GM04504 (cell line): Measurements from ENCODE around the gene CSK.

Experiments
- DNase-seq: peaks from one replicate; pipeline ENCODE4 v3.0.0-alpha.2; 2012; ENCODE audit warnings: low read depth

The CSK gene

GRCh38 chr15:74787251-74788041, 5.6 kb downstream of the CSK start:
- DNase-seq: no peak

DNA sequence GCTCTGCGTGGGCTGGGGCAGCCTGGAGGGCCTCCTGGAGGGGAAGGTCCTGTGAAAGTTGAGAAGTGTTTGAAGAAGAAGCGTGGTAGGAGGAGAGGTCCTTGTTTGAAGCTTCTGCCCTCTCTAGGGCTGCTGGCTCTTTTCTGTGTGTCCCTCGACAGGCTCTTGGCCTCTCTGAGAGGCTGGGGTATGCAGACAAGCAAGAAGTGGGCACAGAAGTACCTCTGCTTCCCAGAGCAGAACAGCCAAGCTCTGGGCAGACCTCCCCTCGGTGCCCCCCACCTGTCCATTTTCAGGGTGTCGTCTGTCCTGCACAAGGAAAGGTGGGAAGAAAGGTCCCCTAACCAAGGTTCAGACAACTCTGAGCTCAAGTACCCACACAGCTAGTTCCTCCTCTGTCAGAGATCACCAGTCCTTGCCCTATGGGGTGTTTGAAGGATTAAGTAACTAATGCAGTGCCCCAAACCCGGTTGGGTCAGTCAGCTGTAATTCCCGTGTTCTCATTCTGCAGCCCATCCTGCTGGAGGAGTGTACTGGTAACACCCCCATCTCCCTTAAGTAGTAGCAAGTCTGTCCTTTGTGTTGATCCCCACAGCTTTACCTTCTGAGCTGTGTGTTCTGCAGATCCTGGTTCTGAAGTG, 6.3 kb downstream of the CSK start:
- DNase-seq: no peak

DNA sequence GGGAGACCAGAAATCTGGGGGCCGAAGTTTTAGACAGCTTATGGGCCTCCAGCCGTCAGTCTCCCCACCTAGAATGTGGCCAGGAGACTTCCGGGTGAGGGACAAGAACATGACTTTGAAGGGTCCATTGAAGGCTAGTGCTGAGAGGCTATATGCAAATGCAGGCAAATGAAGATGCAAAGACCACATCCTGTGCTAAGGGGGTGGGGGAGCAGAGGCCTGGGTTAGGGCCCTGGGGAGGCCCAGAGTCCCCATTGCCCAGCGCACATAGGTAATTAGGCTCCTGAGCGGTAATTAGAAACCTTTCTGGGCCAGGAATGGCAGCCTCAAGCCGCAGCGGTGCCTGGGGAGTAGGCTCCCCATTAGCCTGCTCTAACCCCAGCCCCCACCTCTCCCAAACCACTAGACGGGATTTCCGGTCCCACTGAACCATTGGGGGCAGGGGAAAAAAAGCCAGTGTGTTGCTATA, 6.8 kb downstream of the CSK start:
- no peak for DNase-seq

DNA sequence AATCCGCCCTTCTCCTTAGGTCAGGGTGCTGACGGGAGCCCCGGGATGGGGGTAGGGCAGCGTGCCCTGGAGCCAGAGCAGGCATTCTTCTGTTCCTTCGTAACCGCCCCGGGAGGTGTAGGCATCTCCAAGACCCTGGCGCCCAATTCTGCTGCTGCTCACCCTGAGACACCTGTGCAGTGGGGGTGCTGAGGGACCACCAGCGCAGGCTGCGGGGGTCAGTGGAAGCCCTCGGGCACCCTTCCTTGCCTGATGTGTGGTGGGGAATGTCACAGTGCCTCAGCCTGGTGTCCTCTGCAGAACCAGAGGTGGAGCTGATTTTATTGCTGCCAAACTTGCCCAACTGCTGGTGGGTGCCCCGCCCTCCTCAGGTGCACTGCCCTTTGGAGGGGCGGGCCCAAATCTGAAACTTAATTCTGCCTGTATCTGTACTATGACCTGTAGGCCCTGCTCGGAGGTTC, 7.3 kb downstream of the CSK start:
- no peak for DNase-seq

DNA sequence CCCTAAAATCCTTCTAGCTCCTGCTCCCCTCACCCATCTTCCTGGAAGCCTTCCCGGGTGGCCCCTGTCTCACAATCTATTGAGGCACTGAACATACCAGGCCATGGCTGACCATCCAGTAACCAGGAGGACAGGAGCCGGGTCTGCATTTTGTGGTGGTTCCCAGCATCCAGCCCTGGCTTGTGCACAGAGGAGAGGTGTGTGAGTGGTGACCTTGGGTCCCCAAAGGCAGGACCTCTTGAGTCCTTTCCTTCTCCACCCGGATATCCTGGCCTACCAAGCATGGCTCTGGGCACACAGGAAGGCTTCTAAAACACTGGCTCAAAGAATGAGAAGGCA, 7.8 kb downstream of the CSK start:
- no peak for DNase-seq

DNA sequence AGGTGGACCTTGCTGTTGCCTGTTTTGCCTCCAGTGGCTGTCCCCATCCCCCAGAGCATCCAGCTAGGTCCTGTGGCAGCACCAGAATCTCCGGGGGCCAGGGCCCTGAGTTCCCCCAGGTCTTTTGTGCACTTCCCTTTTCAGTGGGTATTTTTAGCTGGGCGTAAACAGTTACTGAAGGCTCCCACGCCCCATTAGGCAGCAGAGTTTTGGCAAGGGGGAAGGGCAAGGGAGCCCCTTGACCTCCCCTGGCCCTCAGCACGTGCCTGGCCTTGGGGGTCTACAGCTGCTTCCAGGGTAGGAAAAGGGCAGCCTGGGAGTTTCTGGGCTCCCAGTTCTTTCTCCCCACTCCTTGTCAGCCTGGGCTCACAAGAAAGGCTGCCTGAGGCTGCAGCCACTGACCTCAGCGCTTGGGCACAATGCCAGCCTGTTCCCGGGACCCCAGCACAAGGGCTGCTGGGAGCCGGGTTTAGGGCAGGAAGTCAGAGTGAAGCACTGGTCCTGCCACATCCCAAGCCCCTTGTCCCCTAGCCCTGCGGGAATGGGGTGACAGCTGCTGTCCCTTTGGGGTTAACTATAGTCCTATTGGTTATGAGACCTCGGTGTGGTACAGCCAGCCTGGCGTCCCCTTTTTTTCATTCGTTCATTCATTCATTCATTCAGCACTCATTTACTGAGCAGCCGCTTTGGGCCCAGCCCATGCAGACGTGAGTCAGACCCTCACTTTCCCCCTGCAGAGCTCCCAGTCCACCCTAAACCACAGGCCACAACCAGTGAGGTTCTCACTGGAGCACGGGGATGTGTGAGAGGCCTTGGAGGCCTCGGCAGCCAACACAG, 8.4 kb downstream of the CSK start:
- no peak for DNase-seq

GRCh38 chr15:74791007-74791406, 9.1 kb downstream of the CSK start:
- no peak for DNase-seq

GRCh38 chr15:74791667-74792066, 9.8 kb downstream of the CSK start:
- DNase-seq: no peak

DNA sequence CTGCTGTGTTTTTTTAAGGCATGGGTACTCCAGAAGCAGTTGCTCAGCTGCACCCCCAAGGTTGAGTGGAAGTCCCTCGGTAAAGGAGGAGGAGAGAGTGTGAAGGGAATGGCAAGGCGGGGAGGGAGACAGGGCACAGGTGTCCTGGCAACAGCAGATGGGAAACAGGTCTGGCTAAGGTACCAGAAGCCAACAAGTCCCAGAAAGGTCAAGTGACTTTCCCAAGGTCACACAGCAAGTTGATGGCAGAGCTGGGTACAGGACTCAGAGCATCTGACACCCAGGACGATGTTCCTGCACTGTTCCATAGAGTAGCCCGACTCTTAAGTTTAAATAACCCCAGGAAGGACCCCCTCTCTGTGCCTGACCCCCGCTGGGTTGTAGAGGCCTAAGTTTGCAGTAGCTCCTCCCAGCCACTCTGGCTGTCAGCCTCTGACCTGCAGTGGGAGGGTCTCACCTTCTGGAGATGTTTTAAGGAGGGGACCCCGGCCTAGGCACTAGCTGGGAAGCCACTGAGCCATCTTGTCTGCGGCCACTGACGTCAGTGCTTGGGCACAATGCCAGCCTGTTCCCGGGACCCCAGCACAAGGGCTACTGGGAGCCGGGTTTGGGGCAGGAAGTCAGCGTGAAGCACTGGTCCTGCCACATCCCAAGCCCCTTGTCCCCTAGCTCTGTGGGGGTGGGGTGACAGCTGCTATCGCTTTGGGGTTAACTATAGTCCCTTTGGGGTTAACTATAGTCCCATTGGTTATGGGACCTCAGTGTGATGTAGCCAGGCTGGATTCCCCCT, 10.5 kb downstream of the CSK start:
- no peak for DNase-seq

DNA sequence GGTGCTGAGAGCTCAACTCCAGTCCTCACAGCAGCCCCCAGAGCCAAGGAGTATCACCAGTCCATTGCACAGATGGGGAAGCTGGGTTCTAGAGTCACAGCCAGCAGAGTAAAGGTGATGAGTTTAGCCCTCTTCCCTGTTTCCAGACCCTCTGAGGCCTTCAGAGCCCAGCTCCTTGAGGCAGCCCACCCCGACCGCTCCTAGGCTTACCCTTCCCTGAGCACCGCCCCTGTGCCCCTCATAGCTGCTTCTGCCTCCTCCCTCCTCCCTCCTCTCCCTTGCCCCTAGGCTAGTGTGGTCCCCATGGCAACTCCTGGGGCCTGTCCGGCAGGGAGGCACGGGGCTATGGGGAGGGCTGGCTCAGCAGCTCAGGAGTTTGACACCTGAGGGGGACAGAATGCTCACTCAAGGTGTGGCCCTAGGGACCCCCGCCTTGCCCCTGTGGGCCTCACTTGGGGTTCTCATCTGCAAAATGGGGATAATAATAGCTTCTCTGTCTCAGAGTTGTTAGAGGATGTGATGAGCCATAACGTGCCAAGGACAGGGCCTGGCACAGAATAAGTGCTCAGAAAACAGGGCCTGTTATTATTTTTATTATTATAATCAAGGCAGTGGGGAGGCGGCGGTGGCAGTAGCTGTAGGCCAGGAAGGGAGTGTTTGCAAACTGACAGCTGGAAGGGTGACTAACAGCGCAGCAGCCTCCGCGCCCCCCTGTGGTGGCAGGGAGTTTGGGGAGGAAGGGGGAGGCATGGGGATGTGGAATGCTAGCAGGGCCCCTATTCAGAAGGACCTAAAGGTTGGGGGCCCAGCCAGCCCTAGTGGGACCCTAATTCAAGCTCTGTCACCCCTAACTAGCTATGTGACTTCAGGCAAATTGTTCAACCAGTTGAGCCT, 11.5 kb downstream of the CSK start:
- DNase-seq: no peak

DNA sequence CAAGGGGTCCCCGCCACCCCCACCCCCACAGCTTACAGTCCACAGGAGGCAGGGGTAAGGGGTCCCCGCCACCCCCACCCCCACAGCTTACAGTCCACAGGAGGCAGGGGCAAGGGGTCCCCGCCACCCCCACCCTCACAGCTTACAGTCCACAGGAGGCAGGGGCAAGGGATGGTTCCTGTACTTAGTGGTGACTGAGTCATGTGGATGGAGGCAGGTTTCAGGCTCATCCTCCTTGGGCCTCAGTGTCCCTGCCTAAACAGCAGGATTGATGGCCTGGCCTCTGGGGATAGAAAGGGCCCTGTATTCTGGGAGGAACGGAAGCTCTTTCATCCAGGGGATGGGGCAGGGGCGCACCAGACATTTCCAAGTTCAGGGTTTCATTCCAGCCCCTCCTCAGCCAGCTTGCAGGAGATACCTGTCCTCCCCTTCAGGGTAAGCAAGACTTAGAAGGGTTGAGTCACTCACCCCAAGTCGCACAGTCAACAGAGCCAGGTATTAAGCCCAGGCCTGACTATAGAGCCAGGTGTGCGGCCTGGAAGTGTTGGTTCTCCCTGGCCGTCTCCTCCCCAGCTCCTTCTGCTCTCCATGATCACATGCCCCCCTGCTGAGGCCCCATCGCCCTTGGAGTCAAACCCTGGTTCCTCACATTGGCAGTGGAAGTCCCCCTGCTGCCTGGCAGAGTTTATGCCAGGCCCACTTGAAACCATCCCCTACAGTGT, 12.5 kb downstream of the CSK start:
- no peak for DNase-seq

DNA sequence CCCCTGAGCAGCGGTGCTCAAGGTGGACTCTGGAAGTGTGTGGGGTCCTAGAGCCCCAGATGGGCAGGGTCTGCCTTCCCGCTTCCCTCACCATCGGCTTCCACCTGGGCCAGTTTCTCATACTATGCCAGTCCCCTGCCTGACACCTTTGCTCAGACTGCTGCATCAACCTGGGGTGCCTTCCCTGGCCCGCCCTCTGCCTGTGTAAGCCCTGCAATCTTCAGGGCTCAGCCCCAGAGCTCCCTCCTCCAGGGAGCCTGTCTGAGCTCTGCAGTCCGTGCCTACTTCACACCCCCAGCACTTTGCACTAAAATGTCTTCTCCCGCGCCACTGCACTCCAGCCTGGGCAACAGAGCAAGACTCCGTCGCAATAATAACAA, 13.1 kb downstream of the CSK start:
- DNase-seq: no peak

- DNase-seq: no peak
Measured at GRCh38 chr15:74795966-74796625, 14.2 kb downstream of the CSK start.

GRCh38 chr15:74798388-74799254, 16.7 kb downstream of the CSK start:
- no peak for DNase-seq

DNA sequence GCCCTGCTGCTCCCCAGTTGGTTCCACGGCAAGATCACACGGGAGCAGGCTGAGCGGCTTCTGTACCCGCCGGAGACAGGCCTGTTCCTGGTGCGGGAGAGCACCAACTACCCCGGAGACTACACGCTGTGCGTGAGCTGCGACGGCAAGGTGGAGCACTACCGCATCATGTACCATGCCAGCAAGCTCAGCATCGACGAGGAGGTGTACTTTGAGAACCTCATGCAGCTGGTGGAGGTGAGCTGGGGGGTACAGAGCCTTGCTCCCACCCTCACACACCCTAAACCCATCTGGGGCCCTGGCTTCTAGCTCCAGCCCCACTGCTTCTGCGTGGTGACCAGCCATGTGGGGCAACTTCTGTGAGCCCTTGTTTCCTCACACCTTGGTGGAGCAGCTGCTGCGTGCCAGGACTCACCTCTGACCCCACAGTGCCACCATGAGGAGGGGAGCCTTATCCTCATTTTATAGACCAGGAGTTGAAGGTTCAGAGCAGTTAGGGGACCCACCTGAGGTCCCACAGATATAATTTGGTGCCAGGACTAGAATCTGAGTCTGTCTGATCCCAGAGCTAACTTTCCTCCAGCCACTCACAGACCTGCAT, 17.5 kb downstream of the CSK start:
- no peak for DNase-seq

DNA sequence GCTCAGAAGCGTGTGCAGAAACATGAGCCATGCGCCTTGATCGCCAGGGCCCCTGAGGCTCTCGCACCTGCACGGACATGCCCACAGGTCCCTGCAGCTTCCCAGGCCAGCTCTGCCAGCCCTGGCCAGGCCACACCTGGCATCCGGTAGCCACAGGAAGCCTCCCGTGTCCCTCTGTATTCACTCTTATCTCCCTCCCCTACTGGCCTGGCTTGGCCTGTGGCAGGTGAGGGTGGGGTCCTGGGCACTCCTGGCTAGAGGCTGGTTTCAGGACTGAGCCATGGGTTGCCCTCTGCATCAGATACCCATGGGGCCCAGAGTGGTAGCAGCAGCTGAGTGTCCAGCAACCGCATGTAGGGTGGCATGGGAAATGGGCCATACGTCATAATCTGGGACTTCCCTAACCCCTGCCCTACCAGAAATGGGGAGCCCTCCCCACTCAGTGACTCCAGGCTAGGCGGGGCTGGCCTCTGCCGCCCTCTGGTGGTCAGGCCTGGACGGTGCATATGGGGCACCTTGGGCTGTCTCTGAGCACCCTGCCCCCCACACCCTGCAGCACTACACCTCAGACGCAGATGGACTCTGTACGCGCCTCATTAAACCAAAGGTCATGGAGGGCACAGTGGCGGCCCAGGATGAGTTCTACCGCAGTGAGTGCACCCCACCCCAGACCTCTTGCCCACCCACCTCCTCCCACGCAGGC, 18.1 kb downstream of the CSK start:
- no peak for DNase-seq

DNA sequence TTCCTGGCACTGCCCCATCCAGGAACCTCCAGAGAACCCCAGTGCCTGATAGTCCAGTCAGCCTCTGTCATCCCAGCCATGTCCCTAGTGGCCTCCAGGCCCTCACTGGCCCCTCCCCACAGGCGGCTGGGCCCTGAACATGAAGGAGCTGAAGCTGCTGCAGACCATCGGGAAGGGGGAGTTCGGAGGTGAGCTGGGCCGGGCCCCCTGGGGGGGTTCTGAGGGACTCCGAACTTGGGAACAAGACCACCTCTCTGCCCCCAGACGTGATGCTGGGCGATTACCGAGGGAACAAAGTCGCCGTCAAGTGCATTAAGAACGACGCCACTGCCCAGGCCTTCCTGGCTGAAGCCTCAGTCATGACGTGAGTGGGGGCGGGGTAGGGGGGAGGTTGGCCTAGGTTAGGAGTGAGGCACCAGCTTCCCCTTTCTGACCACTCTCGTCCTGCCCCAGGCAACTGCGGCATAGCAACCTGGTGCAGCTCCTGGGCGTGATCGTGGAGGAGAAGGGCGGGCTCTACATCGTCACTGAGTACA, 18.7 kb downstream of the CSK start:
- DNase-seq: no peak
